Measurements from ENCODE around the gene CCDC12. TPM values are rescaled to one million over a fixed set of nuclear protein-coding genes. Genes with fewer than 3 reads are reported as not detected.

The CCDC12 gene
- total RNA-seq, 1 donor from 2014 or later: 17.5 TPM

GRCh38 chr3:46890132-46890531, 86.4 kb downstream of the CCDC12 start:
- DNase-seq: no peak

GRCh38 chr3:46889381-46890110, 87.0 kb downstream of the CCDC12 start:
- DNase-seq: no peak

DNA sequence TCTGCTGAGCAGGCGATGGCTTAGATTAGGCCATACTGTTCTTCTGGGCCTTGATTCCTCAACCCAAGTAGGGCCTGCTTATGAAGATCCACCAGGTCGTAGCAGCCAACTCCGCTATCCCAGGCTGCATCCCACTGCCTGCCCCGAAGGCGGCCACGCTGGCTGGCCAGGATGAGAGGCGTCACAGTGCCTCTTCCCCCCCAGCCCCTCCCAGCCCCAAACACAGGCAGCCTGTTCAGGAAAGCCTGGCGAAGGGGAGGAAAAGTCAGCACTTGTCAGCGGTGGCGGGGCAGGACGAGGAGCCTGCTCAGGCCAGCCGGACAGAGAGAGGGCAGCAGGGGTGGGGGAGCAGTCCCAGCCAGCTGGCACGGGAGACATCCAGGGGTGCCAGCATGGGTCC, 87.8 kb downstream of the CCDC12 start:
- no peak for DNase-seq

DNA sequence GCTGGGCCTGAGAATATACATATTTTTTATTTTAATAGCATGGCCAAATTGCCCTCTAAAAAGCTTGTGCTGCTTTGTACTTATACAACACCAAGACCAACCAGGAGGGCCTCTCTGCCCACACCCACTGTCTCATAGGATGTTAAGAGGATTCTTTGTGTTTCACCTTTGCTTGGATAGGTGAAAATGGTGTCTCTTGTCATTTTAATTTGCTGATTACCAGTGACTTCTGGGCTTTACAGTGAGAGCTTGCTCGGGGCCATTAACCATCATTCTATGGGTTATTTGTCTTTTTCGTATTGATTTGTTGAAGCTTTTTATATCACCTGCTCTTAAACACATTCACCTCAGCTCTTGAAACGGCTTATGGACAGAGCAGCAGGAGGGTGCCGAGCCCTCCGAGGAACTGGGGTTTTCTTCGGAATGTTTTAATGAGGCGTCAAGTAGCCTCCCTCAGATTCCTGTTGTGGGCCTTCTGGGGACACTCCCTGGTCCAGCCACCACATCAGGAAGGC, 88.5 kb downstream of the CCDC12 start:
- no peak for DNase-seq

DNA sequence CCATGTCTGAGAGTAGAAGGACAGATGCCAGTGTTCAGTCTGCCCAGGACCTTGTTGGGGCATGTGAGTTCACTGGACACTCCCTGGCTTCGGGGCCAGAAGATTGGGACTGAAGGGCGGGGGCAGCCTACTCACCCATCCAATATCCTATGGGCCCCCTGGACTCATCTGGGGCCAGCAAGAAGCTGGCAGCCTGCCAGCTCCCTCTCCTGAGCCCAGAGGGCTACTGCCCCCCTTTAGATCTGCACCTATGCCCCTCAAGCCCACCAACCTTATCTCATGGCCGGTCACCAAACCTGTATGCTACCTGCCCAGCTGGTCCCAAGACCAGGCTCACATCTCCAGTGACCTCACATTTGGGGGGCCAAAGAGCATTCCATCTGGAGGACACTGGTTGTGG, 90.9 kb downstream of the CCDC12 start:
- no peak for DNase-seq

DNA sequence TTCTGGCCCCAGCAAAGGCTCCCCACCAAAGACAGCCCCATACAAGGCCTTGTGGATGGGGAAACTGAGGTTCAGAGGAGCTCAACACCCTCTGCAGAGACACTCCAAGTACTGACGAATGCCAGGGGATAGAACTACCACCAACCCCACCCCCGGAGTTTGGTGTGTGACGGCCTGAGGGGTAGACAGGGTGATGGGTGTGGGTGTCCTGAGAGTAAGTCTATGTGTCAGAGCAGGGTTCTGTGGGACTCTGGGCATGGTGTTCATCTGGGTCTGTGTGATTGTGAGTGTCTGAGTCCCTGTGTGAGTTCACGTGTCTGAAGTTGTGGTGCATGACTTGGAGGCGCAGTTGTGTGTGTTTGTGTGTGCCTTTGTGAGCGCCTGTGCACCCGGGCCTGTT, 91.6 kb downstream of the CCDC12 start:
- DNase-seq: no peak

DNA sequence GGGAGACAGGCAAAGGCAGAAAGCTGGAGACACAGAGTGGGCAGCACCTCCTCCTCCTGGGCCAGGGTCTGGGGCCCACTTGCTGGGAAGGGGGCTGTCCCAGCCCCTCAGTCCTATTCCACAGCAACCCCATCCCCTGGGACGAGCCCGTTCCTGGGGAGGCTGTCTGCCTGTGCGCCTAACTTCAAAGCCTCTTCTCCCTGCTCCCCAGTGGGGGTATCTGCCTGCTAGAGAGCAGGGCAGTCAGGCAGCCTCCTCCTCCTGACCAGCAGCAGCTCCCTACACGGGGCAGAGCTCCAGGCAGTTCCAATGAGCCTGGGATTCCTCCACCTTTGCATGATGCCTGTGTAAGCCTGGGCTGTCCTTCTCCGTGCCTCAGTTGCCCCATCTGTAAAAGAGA, 92.1 kb downstream of the CCDC12 start:
- DNase-seq: no peak

- DNase-seq: no peak
Observed at GRCh38 chr3:46883830-46884185, 92.7 kb downstream of the CCDC12 start.

- DNase-seq: no peak
Observed at GRCh38 chr3:46883054-46883829, 93.3 kb downstream of the CCDC12 start.

- DNase-seq: no peak
Observed at GRCh38 chr3:46882377-46883053, 94.0 kb downstream of the CCDC12 start.

DNA sequence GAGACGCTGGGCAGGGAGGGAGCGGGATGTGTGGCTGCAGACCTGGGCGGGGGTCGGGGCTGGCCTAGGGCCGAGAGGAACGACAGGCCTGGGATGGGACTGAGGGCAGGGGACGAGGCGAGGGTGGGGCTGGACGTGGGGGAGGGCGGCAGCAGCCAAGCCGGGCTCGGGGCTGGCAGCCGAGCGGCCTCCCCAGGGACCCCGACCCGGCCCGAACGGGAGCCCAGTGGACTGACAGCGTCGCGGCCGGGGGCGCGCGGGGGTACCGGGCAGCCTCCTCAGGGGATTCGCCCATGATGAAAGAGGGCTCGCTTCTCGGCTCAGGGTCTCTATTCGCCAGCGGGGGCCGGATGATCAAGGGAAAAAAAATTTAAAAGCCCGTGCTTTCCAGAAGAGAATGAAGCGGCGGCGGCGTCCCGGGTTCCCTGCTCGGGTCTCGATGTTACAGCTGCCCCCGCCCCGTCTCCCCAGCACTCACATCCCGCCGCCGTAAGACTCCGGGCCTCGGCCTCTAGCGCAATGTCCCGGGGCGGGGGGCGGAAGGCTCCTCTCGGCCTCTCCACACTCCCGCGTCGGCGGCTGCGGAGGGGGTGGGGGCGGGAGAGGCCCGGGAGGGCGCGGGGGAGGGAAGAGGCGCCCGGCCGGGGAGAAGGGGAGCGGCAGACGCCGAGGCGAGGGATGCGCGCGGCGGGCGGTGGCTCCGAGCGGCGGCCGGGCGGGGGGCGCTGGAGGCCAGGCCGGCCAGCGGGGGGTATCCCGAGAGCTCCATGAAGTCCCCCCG, 94.8 kb downstream of the CCDC12 start:
- no peak for DNase-seq

GRCh38 chr3:46880884-46881595, 95.5 kb downstream of the CCDC12 start:
- DNase-seq: no peak

GRCh38 chr3:46878781-46879436, 97.6 kb downstream of the CCDC12 start:
- no peak for DNase-seq

GRCh38 chr3:46877406-46878125, 99.0 kb downstream of the CCDC12 start, which contains the start of gene PTH1R:
PTH1R (plus strand) TSS chr3:46877721; CDS start chr3:46883560, 5,839 bp downstream.
- DNase-seq: no peak

- DNase-seq: no peak
Observed at GRCh38 chr3:46876313-46877300, 99.9 kb downstream of the CCDC12 start.

- DNase-seq: no peak
Observed at GRCh38 chr3:46875560-46875959, 101.0 kb downstream of the CCDC12 start.

DNA sequence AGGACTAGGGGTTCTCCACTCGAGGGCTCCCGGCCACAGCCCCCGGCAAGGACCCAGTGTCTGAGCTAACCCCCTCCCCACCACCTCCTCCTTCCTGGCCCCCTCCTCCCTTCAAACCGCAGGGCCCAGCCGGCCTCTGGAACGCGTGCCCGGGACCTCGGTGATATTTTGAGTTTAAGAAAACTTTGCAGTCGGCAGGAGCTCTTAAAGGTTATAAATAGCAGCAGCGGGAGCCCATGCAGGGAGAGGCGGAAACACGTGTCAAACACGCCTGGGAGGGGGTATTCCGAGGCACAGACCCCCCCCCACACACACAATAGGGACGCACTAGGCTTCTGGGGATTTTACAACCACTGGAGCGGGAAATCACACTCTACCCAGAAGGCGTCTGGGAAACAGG, 102.1 kb downstream of the CCDC12 start:
- no peak for DNase-seq

DNA sequence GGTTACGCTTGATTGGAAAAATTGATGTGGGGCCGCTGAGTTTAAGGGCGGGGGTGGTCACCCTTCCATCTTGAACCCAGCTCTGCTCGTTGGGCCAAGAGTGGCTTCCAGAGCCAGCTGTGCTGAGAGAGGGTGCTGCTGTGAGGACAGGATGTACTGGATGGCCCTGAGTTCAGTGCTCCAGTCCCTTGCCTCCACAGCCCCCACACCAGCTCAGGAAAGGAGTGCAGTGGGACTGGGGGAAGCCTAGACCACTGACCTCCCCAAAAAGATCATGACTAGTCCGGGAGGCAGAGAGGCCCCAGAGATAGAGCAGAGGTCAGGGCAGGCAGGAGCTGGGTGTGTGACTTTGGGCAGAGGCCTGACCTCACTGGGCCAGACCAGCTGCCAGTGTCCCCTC, 103.0 kb downstream of the CCDC12 start:
- no peak for DNase-seq
